ENCODE results near the gene CHRNA10.
"Not testable (repeated sequence)": the region's sequence is repeated elsewhere in the genome, so short reads cannot be mapped to it uniquely, and the experiment has no call there.

CHRNA10 gene

GRCh38 chr11:3655547-3655946 is 15.6 kb downstream of the CHRNA10 start:
- Histone ChIP-seq H3K36me3 (no peaks in the 10 kb centered on the region), H3K4me3 (no peak overlapping the region), H3K27ac (no peak overlapping the region), H4K20me1 (no peaks in the 10 kb centered on the region), H3K27me3 (no peaks in the 10 kb centered on the region), H3K9me3 (replicated peaks in 1 of 11) (no peaks in the 10 kb centered on the region), H3K4me2 (no peak overlapping the region), H3K4me1 (no peaks in the 10 kb centered on the region), H3K9ac (no peak overlapping the region)
- TF ChIP-seq Cebpa-rat (IDR thresholded peaks at IDR 0.05) = no peak

GRCh38 chr11:3652514-3652913 is 18.7 kb downstream of the CHRNA10 start:
- not testable (repeated sequence) for H3K9ac ChIP-seq; H4K20me1 ChIP-seq; H3K36me3 ChIP-seq; H3K4me2 ChIP-seq; H3K27me3 ChIP-seq; H3K27ac ChIP-seq; H3K9me3 ChIP-seq (replicated peaks in 1 of 11); H3K4me1 ChIP-seq; H3K4me3 ChIP-seq

- not testable (repeated sequence) for H4K20me1 ChIP-seq; H3K27me3 ChIP-seq; H3K9me3 ChIP-seq (replicated peaks in 1 of 11); H3K4me2 ChIP-seq; H3K9ac ChIP-seq; H3K4me1 ChIP-seq; H3K27ac ChIP-seq; H3K36me3 ChIP-seq; H3K4me3 ChIP-seq
Observed at GRCh38 chr11:3649374-3649773, 21.8 kb downstream of the CHRNA10 start.

- H3K9me3 ChIP-seq (replicated peaks in 1 of 11) = peaks cover 7 to 14% (median 11%) of the 10 kb centered on the region in 11 experiments; a peak in 18 of 22 replicates
- H3K27ac ChIP-seq, H3K27me3 ChIP-seq, H3K4me2 ChIP-seq, H3K9ac ChIP-seq, H3K4me1 ChIP-seq, H3K36me3 ChIP-seq, H3K4me3 ChIP-seq, H4K20me1 ChIP-seq: not testable (repeated sequence)
Observed at GRCh38 chr11:3648843-3649242, 22.3 kb downstream of the CHRNA10 start.

- Histone ChIP-seq H3K4me3 (no peak overlapping the region), H3K4me1 (peaks cover 7 to 13% (median 10%) of the 10 kb centered on the region in 10 experiments; a peak in 17 of 20 replicates), H3K27ac (no peak overlapping the region), H4K20me1 (no peaks in the 10 kb centered on the region), H3K9me3 (replicated peaks in 1 of 11) (peaks cover 7 to 35% (median 20%) of the 10 kb centered on the region in 11 experiments; a peak in 19 of 22 replicates), H3K4me2 (no peak overlapping the region), H3K27me3 (peaks cover 21 to 27% (median 25%) of the 10 kb centered on the region in 11 experiments), H3K9ac (no peak overlapping the region), H3K36me3 (no peaks in the 10 kb centered on the region)
- no peak for TF ChIP-seq Cebpa-rat (IDR thresholded peaks at IDR 0.05)
Observed at GRCh38 chr11:3645552-3645951, 25.6 kb downstream of the CHRNA10 start.

- H4K20me1 ChIP-seq = no peaks in the 10 kb centered on the region
- no peak for TF ChIP-seq Cebpa-rat (IDR thresholded peaks at IDR 0.05)
- H3K27me3 ChIP-seq = peaks cover 21 to 27% (median 25%) of the 10 kb centered on the region in 11 experiments
- peaks cover 8 to 17% (median 11%) of the 10 kb centered on the region in 10 experiments; a peak in 18 of 20 replicates for H3K4me1 ChIP-seq
- H3K9ac ChIP-seq = no peak within 1 kb of the TSS
- no peaks in the 10 kb centered on the region for H3K36me3 ChIP-seq
- no peak within 1 kb of the TSS for H3K4me2 ChIP-seq
- H3K27ac ChIP-seq = no peak within 1 kb of the TSS
- H3K9me3 ChIP-seq (replicated peaks in 1 of 11) = peaks cover 7 to 35% (median 20%) of the 10 kb centered on the region in 11 experiments; a peak in 19 of 22 replicates
- H3K4me3 ChIP-seq = no peak within 1 kb of the TSS
Observed at GRCh38 chr11:3644817-3645235, 26.4 kb downstream of the CHRNA10 start, which contains the start of gene ART1. Gene ART1, plus strand, starts transcription at chr11:3645128. Its CDS starts 14,086 bp downstream, at chr11:3659214.

GRCh38 chr11:3643102-3643546 is 28.1 kb downstream of the CHRNA10 start:
- H3K27ac ChIP-seq, H3K36me3 ChIP-seq, H4K20me1 ChIP-seq: not testable (repeated sequence)
- Histone ChIP-seq H3K4me1 (peaks cover 8 to 32% (median 22%) of the 10 kb centered on the region in 10 experiments; a peak in 18 of 20 replicates), H3K9ac (peak overlapping the region in 4 of 11 experiments; percentile 71 to 80 (median 76); a peak in 6 of 22 replicates), H3K4me3 (peak overlapping the region in 1 of 10 experiments; percentile 64; a peak in 2 of 20 replicates), H3K27me3 (peaks cover 21 to 27% (median 25%) of the 10 kb centered on the region in 11 experiments), H3K9me3 (replicated peaks in 1 of 11) (peaks cover 7 to 35% (median 20%) of the 10 kb centered on the region in 11 experiments; a peak in 19 of 22 replicates), H3K4me2 (peak overlapping the region; percentile 78 to 95 (median 90); a peak in 21 of 22 replicates)

GRCh38 chr11:3642071-3642951 is 28.9 kb downstream of the CHRNA10 start:
- no peak for TF ChIP-seq Cebpa-rat (IDR thresholded peaks at IDR 0.05)
- peak overlapping the region; percentile 78 to 95 (median 90) for H3K4me2 ChIP-seq

GRCh38 chr11:3641701-3642070 is 29.5 kb downstream of the CHRNA10 start, which contains the start of gene ART5:
Gene ART5, minus strand, starts transcription at chr11:3641992. Its CDS starts 130 bp downstream, at chr11:3641862.
- H3K4me2 ChIP-seq = peak within 1 kb of the TSS; percentile 78 to 95 (median 90)
- H3K9me3 ChIP-seq (replicated peaks in 1 of 11) = peaks cover 7 to 35% (median 20%) of the 10 kb centered on the region in 11 experiments; a peak in 19 of 22 replicates
- peak within 1 kb of the TSS in 10 of 11 experiments; percentile 22 to 68 (median 56); a peak in 17 of 22 replicates for H3K27ac ChIP-seq
- H3K9ac ChIP-seq = peak within 1 kb of the TSS; percentile 54 to 80 (median 71); a peak in 21 of 22 replicates
- no peaks in the 10 kb centered on the region for H3K36me3 ChIP-seq
- H3K27me3 ChIP-seq = peaks cover 21 to 27% (median 25%) of the 10 kb centered on the region in 11 experiments
- H3K4me3 ChIP-seq = peak within 1 kb of the TSS; percentile 50 to 69 (median 59)
- H3K4me1 ChIP-seq = peaks cover 8 to 32% (median 22%) of the 10 kb centered on the region in 10 experiments; a peak in 18 of 20 replicates
- no peaks in the 10 kb centered on the region for H4K20me1 ChIP-seq
- no peak for TF ChIP-seq Cebpa-rat (IDR thresholded peaks at IDR 0.05)

More at GRCh38 chr11:3642071-3642951, 28.9 kb downstream of the CHRNA10 start:
- H3K36me3 ChIP-seq = no peaks in the 10 kb centered on the region
- peaks cover 7 to 35% (median 20%) of the 10 kb centered on the region in 11 experiments; a peak in 19 of 22 replicates for H3K9me3 ChIP-seq (replicated peaks in 1 of 11)
- H3K9ac ChIP-seq = peak overlapping the region; percentile 54 to 80 (median 71); a peak in 21 of 22 replicates
- peaks cover 8 to 32% (median 22%) of the 10 kb centered on the region in 10 experiments; a peak in 18 of 20 replicates for H3K4me1 ChIP-seq
- H3K27me3 ChIP-seq = peaks cover 21 to 27% (median 25%) of the 10 kb centered on the region in 11 experiments
- peak overlapping the region; percentile 50 to 69 (median 59) for H3K4me3 ChIP-seq
- H3K27ac ChIP-seq = peak overlapping the region in 10 of 11 experiments; percentile 22 to 68 (median 56); a peak in 17 of 22 replicates
- H4K20me1 ChIP-seq = no peaks in the 10 kb centered on the region

Data from BLaER1 treated with 17β-estradiol and CSF1 and Interleukin-3, amounts not matched to agents 10 nM and 100 nM (cell line).